ENCODE data around the gene ITGB4.

ITGB4 gene

DNA sequence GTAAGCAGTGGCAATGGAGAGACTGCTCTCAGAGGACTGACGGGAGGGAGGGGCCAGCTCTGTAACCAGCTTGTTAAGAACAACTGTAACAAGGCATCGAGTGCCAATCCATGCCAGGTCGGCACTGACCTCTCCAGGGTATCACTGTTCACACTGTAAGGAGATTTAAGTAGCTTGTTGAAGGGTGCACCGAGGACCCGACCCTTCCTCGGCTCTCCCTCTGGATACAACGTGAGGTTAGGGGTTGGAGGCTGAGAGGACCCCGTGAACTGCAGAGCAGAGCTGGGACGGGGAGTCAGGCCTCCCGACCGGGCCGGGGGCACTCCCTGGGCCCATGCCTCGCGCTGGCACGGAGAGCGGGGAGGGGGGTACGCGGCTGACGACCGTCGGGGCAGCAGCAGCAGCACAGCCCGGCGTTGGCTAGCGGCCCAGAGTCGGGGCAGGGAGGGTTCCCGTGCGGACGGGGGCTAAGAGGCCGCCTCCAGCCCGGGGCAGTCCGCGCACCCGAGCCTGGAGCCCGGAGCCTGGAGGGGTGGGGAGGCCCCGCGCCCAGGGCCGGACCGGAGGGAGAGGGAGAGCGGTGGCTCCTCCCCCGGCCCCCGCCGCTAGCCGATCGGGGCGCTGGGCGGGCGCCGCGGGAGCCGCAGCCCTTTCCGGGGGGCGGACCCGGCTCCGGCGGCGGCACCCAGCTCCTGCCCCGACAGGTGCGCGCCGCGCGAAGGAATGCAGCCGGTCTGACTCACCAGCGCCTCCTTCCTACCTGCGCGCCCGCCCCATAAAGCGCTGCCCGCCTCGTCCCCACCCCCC is at the start of gene ITGB4:
TSS of gene ITGB4 (plus strand) at position 804 of the 807 bp plus-strand sequence. CDS start 3,245 bp downstream, outside the sequence.
- DNase-seq: peak; percentile 50

DNA sequence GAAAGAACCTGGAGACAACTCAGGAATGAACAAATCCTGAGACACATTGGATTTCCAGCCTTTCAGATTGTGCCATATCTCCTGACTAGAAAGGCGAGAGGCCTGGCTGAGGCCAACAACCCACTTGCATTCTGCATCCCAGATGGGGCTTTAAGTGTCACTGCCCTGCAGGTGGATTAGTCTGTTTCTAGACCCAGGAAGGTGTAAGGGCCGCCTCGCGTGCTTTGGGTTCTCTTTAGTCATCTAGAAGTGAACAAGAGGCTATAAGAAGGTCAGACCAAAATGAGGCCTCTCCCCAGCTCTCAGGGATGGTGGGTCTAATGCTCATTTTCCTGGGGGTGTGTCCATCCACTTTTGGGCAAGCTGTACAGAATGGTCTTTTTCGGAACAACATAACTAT is 49.2 kb upstream of the ITGB4 start:
- no peak for DNase-seq

GRCh38 chr17:75673487-75673886 is 47.8 kb upstream of the ITGB4 start:
- no peak for DNase-seq

GRCh38 chr17:75676461-75676860 is 44.8 kb upstream of the ITGB4 start:
- DNase-seq: no peak

DNA sequence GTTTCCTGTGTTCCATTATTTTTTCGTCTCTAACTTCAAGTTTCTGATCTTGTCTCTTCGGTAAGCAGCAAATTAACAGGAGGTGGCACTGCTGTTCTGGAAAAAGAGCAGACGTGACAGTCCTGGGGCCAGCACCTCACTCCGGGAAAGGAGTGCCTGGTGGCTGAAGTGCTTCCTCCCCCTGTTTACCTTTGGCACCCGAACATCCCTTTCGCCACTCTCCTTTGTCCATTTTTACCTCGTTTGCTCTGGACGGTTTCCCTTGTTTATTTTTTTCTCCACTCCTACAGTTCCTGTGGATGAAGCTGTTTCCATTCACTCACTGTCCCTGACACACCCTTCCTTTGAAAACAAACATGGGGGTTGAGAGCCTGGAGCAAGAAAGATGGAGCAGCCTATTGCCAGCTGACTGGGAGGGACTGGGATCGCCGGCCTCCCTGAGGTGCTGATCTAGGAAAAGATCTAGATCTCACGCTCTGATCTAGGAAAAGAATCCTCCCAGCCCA is 41.5 kb upstream of the ITGB4 start:
- DNase-seq: no peak

GRCh38 chr17:75680431-75680830 is 40.8 kb upstream of the ITGB4 start:
- DNase-seq: no peak

DNA sequence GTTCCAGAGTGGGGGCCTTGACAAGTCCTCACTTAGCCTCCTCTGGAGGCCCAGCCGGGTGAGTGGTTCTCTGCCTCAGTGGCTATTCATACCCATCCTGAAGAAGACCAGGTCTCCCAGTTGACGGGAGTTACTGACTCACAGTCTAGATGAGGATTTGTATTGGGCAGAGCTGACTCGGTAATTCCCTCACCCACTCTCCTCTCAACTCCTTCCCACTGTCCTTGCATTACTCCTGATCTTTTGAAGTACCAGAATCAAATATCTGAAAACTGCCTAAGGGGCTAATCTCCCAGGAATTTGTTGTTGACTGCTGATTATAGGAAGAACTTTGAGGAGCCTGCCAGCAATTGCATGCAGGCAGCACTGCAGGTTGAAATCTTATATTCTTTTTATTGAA is 40.0 kb upstream of the ITGB4 start:
- no peak for DNase-seq

- DNase-seq: no peak
Observed at GRCh38 chr17:75683583-75683982, 37.7 kb upstream of the ITGB4 start.

GRCh38 chr17:75684249-75684648 is 37.0 kb upstream of the ITGB4 start:
- no peak for DNase-seq

DNA sequence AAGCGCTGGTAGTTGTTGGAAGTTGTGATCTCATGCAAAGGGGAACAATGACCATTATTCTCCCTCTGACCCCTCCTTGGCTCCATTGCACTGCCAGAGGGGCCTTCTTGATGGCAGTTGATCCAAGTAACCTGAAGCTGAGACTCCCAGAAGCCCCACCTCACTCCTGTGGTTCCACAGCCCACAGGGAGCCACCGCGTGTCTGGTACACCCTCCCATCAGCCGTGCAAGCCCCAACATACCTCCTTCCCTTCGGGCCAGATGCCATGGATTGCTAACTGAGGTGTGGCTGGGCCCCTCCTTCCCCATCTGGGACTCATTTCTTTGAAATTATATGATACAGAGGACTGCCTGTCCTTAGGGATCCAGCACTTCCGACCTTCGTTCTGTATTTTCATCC is 36.3 kb upstream of the ITGB4 start:
- DNase-seq: no peak

GRCh38 chr17:75685499-75685898 is 35.8 kb upstream of the ITGB4 start:
- DNase-seq: no peak

DNA sequence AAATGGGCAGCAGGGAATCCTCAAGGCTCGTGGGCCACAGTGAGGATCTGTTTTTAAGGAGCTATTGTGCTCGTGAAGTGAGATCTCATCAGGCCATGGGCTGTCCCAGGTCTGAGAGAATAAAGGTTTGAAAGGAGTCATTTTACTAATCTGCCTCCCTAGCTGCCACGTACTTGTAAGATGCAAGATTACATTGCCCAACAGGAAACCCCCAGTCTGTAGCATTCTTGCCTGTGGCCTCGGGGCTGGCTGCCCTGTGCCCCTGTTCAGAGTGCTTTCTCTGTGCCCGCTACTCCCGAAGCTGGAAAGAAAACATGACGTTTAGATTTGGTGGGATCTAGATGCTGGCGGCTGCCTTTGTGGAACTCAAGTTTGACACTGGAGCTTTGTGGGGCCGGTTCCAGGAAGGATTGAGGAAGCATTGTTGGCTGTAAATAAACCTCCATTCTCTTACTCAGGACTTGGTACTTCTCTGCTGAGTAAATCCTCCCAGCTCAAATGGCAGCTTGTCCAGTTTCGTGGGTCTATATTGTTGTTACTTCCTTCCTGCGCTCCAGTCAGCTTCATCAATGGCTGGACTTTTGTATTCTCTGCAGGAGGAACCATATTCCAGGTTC is 32.9 kb upstream of the ITGB4 start:
- DNase-seq: no peak

DNA sequence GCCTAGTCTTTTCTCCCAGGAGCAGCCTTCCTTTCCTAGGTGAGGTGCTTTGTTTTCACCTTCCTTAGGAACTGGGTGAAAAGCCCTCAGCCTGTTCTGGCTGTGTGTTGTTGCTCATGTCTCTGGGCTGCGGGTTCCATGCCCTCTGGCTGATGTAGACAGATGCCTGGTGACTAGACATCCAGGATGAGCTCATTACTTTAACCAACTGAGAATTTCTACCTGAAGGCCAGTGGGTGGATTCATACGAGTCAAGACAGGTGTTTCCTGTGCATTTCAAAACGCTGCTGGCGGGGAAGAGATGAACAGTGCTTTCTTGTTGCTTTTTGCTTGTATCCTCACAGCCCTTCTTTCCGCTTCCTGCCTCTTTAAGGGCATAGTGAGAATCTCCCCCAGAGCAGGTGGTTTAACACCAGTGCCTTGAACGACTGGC is 31.8 kb upstream of the ITGB4 start:
- no peak for DNase-seq

- no peak for DNase-seq
Observed at GRCh38 chr17:75691371-75691791, 29.9 kb upstream of the ITGB4 start.

GRCh38 chr17:75691801-75692626 is 29.2 kb upstream of the ITGB4 start:
- no peak for DNase-seq

DNA sequence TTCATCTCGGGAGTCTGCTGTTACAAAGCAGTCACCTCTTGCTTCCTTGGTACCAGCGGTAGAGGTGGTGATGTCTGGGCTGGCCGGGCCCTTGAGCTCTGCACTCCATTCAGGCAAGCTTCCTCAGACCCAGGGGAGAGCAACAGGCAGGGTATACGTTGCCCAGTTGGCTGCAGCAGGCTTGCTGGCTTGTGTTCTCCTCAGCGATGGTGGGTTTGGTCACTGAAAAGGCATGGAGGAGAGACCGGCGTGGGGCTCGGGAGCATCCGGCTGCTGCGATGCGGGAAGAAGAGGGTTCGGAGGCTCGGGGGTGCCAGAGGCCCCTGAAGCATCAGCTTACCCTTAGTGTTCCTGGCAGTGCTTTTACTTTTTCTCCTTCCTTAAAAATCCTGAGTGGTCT is 28.3 kb upstream of the ITGB4 start:
- no peak for DNase-seq

DNA sequence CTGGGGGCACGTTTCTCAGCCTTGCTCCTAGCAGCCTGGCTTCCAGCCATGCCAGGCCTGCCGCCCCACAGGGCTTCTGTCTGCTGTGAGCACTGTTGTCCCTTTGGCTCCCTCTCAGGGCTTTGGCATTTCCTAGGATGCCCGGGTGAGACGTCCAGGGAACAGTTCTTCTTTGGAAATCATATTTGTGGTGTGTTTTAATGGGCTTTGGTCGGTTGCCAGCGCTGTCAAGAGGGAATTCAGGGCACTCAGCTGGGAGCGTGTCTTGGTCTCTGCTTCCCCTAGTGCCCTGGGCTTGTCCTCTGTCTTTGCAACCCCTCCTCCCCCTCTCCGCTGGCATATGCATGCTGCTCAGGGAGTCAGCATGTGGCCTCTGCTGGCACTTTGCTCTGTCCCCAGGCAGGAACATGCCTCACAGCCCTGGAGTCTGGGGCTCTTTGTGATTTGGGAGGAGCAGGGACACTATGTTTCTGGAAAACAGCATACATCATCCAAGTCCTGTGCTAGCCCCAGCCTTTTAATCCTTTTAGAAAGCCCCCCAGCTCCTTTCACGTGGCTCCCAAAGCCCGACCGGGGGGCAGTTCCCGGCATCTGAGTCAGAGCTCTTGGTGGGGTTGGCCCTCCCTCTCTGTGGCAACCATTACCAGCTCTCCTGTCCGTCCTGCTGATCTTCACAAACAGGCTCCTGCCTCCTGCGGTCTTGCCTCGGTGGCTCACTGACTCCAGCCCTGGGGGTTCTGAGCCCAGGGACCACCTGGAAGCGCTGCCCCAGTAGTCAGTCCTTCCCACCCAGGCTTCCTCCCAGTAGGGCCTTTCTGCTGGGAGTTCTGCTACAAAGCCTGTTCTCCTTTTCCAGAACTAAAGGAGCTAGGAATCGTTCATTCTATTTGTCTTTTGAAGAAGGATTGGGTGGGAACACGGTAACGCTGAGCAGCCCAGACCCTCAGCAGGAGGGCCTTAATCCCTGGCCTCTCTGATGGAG is 27.5 kb upstream of the ITGB4 start:
- DNase-seq: no peak

GRCh38 chr17:75694536-75694935 is 26.7 kb upstream of the ITGB4 start:
- DNase-seq: no peak

DNA sequence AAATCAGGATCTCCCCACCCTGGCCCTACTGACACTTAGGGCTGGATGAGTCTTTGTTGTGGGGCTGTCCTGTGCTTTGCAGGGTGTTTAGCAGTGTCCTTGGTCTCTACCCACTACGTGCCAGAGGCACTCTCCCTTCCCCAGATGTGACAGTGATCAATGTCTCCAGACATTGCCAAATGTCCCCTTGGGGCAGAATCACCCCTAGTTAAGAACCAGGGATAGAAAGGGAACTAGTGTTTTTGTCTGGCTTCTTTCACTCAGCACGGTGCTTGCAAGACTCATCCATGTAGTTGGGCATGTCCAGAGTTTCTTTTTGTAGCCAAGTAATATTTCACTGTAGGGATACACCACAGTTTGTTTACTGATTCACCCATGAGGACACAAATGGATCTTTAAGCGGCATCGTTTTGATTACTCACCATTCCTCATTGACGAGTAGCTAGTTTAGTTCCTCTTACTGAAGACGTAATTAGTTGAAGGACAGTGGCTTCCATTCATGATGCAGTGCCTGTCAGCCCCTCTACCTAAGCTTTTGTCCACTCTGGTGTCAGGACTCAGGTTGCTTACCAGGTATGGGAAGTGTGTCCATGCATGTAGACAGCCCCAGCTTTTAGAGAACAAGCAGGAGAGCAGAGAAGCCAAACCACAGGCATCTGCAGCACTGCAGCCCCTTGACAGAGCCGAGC is 26.0 kb upstream of the ITGB4 start:
- DNase-seq: no peak

- no peak for DNase-seq
Observed at GRCh38 chr17:75695830-75696271, 25.4 kb upstream of the ITGB4 start.

DNA sequence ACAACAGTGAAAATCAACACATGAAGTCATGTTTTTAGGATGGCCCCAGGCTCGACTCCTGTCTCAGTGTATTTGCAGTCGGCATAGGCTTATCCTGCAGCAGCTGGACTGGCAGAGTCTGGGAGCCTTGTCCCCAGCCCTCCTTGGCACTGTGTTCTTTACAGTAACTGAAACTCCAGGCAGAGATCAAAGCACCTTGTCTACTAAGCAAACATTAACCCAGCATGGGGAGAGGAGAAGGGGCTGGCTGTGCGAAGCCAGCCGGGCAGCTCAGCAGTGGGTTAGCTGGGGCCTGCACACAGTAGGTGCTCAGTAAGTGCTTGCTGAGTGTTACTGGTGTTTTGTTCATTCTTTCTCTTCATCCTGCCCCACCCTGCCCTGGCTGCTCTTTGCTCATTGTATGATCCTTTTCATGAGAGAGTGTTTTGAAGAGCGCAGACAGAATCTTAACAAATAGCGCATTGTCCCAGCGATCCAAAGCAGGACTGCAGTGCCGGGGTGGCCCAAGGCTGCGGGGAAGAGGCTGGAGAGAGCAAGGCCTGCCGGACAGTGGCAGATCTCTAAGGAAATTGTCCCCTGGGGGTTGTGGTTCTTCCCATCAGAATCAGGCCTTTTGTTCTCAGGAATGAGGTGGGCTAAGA is 23.5 kb upstream of the ITGB4 start:
- no peak for DNase-seq

Data from 8988T (cell line).